ENCODE data around the gene AGPS. TPM values are rescaled to one million over a fixed set of nuclear protein-coding genes. Genes with fewer than 3 reads are reported as not detected.

AGPS gene
- total and polyA plus RNA-seq, 2 of the 13 experiments (the other 11 are each of a cell fraction or from before 2014, with no cell fraction given): 39.4 to 99.0 TPM

DNA sequence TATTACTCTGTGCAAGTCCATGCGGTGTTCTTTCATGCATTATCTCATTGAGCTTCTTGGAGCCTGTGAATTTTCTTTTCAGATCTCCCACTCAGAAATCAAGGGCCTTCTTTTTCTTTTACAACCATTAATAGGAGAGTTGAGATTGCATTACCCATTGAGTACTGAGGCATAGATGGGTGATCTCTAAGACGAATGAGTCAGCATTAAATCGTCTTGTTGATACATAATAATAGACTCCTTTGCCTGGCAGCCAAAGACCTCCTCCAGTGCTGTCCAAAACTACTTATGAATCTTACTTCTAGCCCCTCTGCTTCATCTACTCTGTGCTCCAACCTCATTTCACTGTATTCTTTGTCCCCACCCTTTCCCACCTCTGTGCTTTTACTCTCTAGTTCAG lies 180.5 kb downstream of the AGPS start:
- ATAC-seq: no peak
- intact Hi-C loops (cut with micrococcal nuclease; ENCODE audit: unreplicated experiment) (no loop called here), in situ Hi-C loops (cut with HindIII; ENCODE audit: extremely low pct_ligation_motif_present, low pct_unique_long_range_greater_than_20kb) (no loop called here)
- WGBS (ENCODE audit: low lambda C conversion rate): 75% methylated on average over 3 of the region's 3 CpGs
- H3K4me3 ChIP-seq (replicated peaks in 1 of 3; ENCODE audit: insufficient read depth in 1 of 3, low read depth in 2 of 3, low read length in 3 of 3): no peak overlapping the region
- no peak overlapping the region for H3K9ac ChIP-seq (ENCODE audit: insufficient read depth, low read depth, low read length)
- H3K79me2 ChIP-seq (ENCODE audit: insufficient read depth, low read length): no peaks in the 10 kb centered on the region
- ChIA-PET CTCF (ENCODE audit: low intra/inter-chr PET ratio, low total read pairs) (no interaction called here), POLR2A (no interaction called here)
- no peaks in the 10 kb centered on the region for H3K36me3 ChIP-seq (replicated peaks in 1 of 2; ENCODE audit: control insufficient read depth in 1 of 2, insufficient read depth in 2 of 2, low read length in 2 of 2)
- H4K20me1 ChIP-seq (ENCODE audit: insufficient read depth, low read length): no peaks in the 10 kb centered on the region
- no peaks in the 10 kb centered on the region for H3K27me3 ChIP-seq (ENCODE audit: control insufficient read depth in 1 of 2, insufficient read depth in 2 of 2, low read length in 2 of 2)
- no peaks in the 10 kb centered on the region for H3K9me3 ChIP-seq (ENCODE audit: low read length)
- no peak overlapping the region for H3K27ac ChIP-seq (ENCODE audit: extremely low read length, insufficient read depth, low read length)
- no peak for TF ChIP-seq HNF4G (IDR thresholded peaks at IDR 0.05; ENCODE audit: borderline replicate concordance, low read depth, low read length)
- TF ChIP-seq HNF4G (CRISPR knock-in tag; IDR thresholded peaks at IDR 0.05; ENCODE audit: borderline replicate concordance, low read depth): no peak
- TF ChIP-seq, protein P1, sequence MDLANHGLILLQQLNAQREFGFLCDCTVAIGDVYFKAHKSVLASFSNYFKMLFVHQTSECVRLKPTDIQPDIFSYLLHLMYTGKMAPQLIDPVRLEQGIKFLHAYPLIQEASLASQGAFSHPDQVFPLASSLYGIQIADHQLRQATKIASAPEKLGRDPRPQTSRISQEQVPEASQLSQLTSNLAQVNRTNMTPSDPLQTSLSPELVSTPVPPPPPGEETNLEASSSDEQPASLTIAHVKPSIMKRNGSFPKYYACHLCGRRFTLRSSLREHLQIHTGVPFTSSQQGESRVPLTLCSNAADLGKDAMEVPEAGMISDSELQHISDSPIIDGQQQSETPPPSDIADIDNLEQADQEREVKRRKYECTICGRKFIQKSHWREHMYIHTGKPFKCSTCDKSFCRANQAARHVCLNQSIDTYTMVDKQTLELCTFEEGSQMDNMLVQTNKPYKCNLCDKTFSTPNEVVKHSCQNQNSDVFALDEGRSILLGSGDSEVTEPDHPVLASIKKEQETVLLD (CRISPR knock-in tag; IDR thresholded peaks at IDR 0.05; ENCODE audit: low read depth): no peak
- no peak for TF ChIP-seq TMF1 (CRISPR knock-in tag; IDR thresholded peaks at IDR 0.05; ENCODE audit: low read depth)
- TF ChIP-seq MAFF (IDR thresholded peaks at IDR 0.05; ENCODE audit: low read depth, low read length): peak; percentile 72
- TF ChIP-seq, protein P2, sequence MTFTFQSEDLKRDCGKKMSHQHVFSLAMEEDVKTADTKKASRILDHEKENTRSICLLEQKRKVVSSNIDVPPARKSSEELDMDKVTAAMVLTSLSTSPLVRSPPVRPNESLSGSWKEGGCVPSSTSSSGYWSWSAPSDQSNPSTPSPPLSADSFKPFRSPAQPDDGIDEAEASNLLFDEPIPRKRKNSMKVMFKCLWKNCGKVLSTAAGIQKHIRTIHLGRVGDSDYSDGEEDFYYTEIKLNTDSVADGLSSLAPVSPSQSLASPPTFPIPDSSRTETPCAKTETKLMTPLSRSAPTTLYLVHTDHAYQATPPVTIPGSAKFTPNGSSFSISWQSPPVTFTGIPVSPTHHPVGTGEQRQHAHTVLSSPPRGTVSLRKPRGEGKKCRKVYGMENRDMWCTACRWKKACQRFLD (CRISPR knock-in tag; IDR thresholded peaks at IDR 0.05; ENCODE audit: borderline replicate concordance): no peak
- no peak for TF ChIP-seq MEIS2 (CRISPR knock-in tag; IDR thresholded peaks at IDR 0.05)
- TF ChIP-seq MAFK (conservative IDR thresholded peaks at IDR 0.05 in 1 of 2, IDR thresholded peaks at IDR 0.05 in 1 of 2; ENCODE audit: low read length in 2 of 2): peak; percentile 69 to 87
- no peak for TF ChIP-seq ZBTB21 (CRISPR knock-in tag; IDR thresholded peaks at IDR 0.05)
- TF ChIP-seq NFE2L2 (IDR thresholded peaks at IDR 0.05; ENCODE audit: low read length): peak; percentile 84
- TF ChIP-seq FOXK1 (CRISPR knock-in tag; IDR thresholded peaks at IDR 0.05; ENCODE audit: borderline replicate concordance, low read depth): no peak
- TF ChIP-seq, protein P3, sequence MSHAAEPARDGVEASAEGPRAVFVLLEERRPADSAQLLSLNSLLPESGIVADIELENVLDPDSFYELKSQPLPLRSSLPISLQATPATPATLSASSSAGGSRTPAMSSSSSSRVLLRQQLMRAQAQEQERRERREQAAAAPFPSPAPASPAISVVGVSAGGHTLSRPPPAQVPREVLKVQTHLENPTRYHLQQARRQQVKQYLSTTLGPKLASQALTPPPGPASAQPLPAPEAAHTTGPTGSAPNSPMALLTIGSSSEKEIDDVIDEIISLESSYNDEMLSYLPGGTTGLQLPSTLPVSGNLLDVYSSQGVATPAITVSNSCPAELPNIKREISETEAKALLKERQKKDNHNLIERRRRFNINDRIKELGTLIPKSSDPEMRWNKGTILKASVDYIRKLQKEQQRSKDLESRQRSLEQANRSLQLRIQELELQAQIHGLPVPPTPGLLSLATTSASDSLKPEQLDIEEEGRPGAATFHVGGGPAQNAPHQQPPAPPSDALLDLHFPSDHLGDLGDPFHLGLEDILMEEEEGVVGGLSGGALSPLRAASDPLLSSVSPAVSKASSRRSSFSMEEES (CRISPR knock-in tag; IDR thresholded peaks at IDR 0.05): no peak
- TF ChIP-seq ISX (CRISPR knock-in tag; conservative IDR thresholded peaks at IDR 0.05): no peak
- no peak for TF ChIP-seq KDM2A (CRISPR knock-in tag; IDR thresholded peaks at IDR 0.05; ENCODE audit: borderline replicate concordance, low read depth)
- FAIRE-seq: no peak
- no peak for DNase-seq (ENCODE audit: low spot score)
- BruUV-seq (replicated peaks): no TSS peak
- H2AFZ ChIP-seq (ENCODE audit: low read length): no peak overlapping the region
- H3K4me1 ChIP-seq (ENCODE audit: insufficient read depth, low read length): peaks cover 28% of the 10 kb centered on the region
- H3K4me2 ChIP-seq (ENCODE audit: low read depth, low read length): no peak overlapping the region
